WTC11 (cell line): ENCODE data around the gene IFNGR2. TPM values are rescaled to one million over a fixed set of nuclear protein-coding genes. Genes with fewer than 3 reads are reported as not detected.

ENCODE experiments used
- ATAC-seq: fragments of 200-7000 bp; cut with Tn5 transposase; 2 replicates; pipeline ENCODE4 v1.10.0; 2021; ENCODE audit warnings: mild to moderate bottlenecking, moderate library complexity
- CTCF ChIA-PET: fragments of 300-600 bp; sonication (Branson Sonifier 250); formaldehyde crosslinking; loops from one replicate; lab custom pipeline; 2021; ENCODE audit warnings: antibody characterized with exemption; lab: Charles Lee
- POLR2A ChIA-PET: fragments of 350-600 bp; sonication (Branson Sonifier 250); formaldehyde crosslinking; loops from one replicate; lab custom pipeline; 2021; ENCODE audit warnings: antibody characterized with exemption; lab: Charles Lee
- DNase-seq: peaks from one replicate; pipeline ENCODE4 v3.0.0; 2021; ENCODE audit warnings: low spot score
- H3K27ac Mint-ChIP-seq: 2 replicates; pipeline ENCODE4 v1.8.0; 2021; ENCODE audit warnings: mixed read lengths
- H3K27me3 Mint-ChIP-seq: 2 replicates; pipeline ENCODE4 v1.8.0; 2021; ENCODE audit warnings: low read depth, mild to moderate bottlenecking, moderate library complexity, mixed read lengths
- H3K36me3 Mint-ChIP-seq: 2 replicates; pipeline ENCODE4 v1.8.0; 2021; ENCODE audit warnings: mixed read lengths
- H3K4me1 Mint-ChIP-seq: 2 replicates; pipeline ENCODE4 v1.8.0; 2022; ENCODE audit warnings: mixed read lengths
- H3K4me3 Mint-ChIP-seq: 2 replicates; pipeline ENCODE4 v1.8.0; 2021; ENCODE audit warnings: mild to moderate bottlenecking, moderate library complexity, mixed read lengths
- H3K9me3 Mint-ChIP-seq: 2 replicates; pipeline ENCODE4 v1.8.0; 2021; ENCODE audit warnings: mixed read lengths
- ARID4B ChIP-seq: sonication (generic); formaldehyde crosslinking; IDR thresholded peaks from 2 replicates; pipeline ENCODE4 v1.8.0; 2023; ENCODE audit warnings: missing genetic modification reagents, mild to moderate bottlenecking, borderline replicate concordance
- E2F5 ChIP-seq: sonication (generic); formaldehyde crosslinking; IDR thresholded peaks from 2 replicates; pipeline ENCODE4 v1.8.1; 2022; ENCODE audit warnings: mild to moderate bottlenecking, moderate library complexity, missing genetic modification reagents
- FOXJ3 ChIP-seq: sonication (generic); formaldehyde crosslinking; IDR thresholded peaks from 2 replicates; pipeline ENCODE4 v1.9.0; 2021; ENCODE audit warnings: missing genetic modification reagents, mild to moderate bottlenecking, borderline replicate concordance
- FOXP4 ChIP-seq: sonication (generic); formaldehyde crosslinking; IDR thresholded peaks from 2 replicates; pipeline ENCODE4 v1.8.0; 2022; ENCODE audit warnings: mild to moderate bottlenecking, missing genetic modification reagents
- HMGXB4 ChIP-seq: sonication (generic); formaldehyde crosslinking; IDR thresholded peaks from 2 replicates; pipeline ENCODE4 v1.8.1; 2023; ENCODE audit warnings: mild to moderate bottlenecking, moderate library complexity, missing genetic modification reagents
- KAT7 ChIP-seq: sonication (generic); formaldehyde crosslinking; IDR thresholded peaks from 2 replicates; pipeline ENCODE4 v1.8.1; 2023; ENCODE audit warnings: missing genetic modification reagents, mild to moderate bottlenecking, borderline replicate concordance
- NFYB ChIP-seq: sonication (generic); formaldehyde crosslinking; conservative IDR thresholded peaks from 2 replicates; pipeline ENCODE4 v1.8.0; 2022; ENCODE audit warnings: low read depth, missing genetic modification reagents
- PREB ChIP-seq: sonication (generic); formaldehyde crosslinking; IDR thresholded peaks from 2 replicates; pipeline ENCODE4 v1.8.1; 2022; ENCODE audit warnings: mild to moderate bottlenecking, missing genetic modification reagents, moderate library complexity, borderline replicate concordance
- ZNF263 ChIP-seq: sonication (generic); formaldehyde crosslinking; IDR thresholded peaks from 2 replicates; pipeline ENCODE4 v1.8.1; 2022; ENCODE audit warnings: low read depth, mild to moderate bottlenecking, moderate library complexity, missing genetic modification reagents
- total RNA-seq: library from RNA; stranded (reverse); gene quantifications from 3 replicates; pipeline ENCODE4 v1.2.3, GENCODE V29; 2021
- TF ChIP-seq, protein P1 (sequence below): sonication (generic); formaldehyde crosslinking; IDR thresholded peaks from 2 replicates; pipeline ENCODE4 v1.8.0; 2022; ENCODE audit warnings: mild to moderate bottlenecking, missing genetic modification reagents
- TF ChIP-seq, protein P2 (sequence below): sonication (generic); formaldehyde crosslinking; IDR thresholded peaks from 2 replicates; pipeline ENCODE4 v1.8.1; 2023; ENCODE audit warnings: mild to moderate bottlenecking, missing genetic modification reagents, moderate library complexity
- TF ChIP-seq, protein P3 (sequence below): sonication (generic); formaldehyde crosslinking; IDR thresholded peaks from 2 replicates; pipeline ENCODE4 v1.8.1; 2022; ENCODE audit warnings: low read depth, missing genetic modification reagents, borderline replicate concordance

The IFNGR2 gene
- total RNA-seq, 1 experiment from 2014 or later = 34.1 TPM

DNA sequence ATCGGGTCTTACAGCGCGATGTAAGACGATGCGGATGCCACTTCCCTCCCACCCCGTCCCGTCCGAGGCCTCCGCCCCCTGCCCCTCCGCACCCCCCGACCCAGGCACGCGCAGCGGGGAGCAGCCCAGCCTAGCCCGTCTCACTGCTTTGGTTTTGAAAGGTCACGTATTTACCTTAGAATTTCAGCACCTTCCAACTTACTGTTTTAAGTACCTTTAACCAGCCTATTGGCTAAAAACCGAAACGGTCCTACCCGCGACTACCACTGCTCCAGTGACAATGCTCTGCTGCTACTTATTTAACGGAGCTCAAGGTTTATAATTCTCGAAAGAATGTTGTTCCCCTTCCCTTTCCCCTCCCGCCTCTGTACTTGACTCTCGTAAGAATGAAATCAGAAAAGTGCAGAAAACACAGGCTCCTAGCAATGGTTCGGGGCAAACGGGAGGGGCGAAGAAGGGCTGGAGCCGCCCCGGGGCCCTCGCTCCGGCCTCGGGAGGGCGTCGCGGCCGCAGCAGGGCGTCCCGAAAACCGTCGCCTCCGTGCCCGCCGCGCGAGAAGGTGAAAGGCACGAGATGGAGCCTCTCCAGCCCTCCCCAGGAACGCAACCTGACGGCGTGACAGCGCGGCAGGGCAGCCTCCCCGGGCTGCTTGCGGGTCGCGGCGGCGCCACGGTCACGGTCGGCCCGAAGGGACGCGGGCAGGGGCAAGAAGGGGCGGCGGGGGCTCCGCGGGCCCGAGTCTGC lies 75.9 kb downstream of the IFNGR2 start (continued):
- peak; percentile 53; the same call in 1 of the 2 replicates for TF ChIP-seq FOXP4
- no peak for TF ChIP-seq PREB (CRISPR knock-in tag)
- 0 out of 2 replicates have a peak, but pooled peaks have one; percentile 43 for TF ChIP-seq HMGXB4 (CRISPR knock-in tag)
- 0 out of 2 replicates have a peak, but pooled peaks have one; percentile 53 for TF ChIP-seq KAT7
- TF ChIP-seq E2F5 = peak; percentile 53; the same call in 1 of the 2 replicates
- 0 out of 2 replicates have a peak, but pooled peaks have one; percentile 23 for TF ChIP-seq ZNF263 (CRISPR knock-in tag)

- Mint-ChIP-seq H3K4me1 (peaks cover 6% of the 10 kb centered on the region), H3K9me3 (no peaks in the 10 kb centered on the region), H3K4me3 (peak within 1 kb of the TSS; percentile 82), H3K27me3 (peaks cover 8% of the 10 kb centered on the region), H3K36me3 (no peaks in the 10 kb centered on the region), H3K27ac (peak within 1 kb of the TSS; percentile 97)
- ChIA-PET CTCF (interaction anchor here (0.5 to 2.5 kb wide), 25 partner anchors 11 to 413 kb away, joined by 3 to 14 read pairs (median 3); partner anchors contain the start of genes DNAJC28 and GART), POLR2A (interaction anchor here (0.5 to 3.0 kb wide), 8 partner anchors 12 to 353 kb away, joined by 3 to 15 read pairs (median 4); partner anchors contain the start of gene DNAJC28)
- DNase-seq (peak; percentile 95), ATAC-seq (peak; percentile 94)
- TF ChIP-seq PREB (CRISPR knock-in tag) (no peak), ARID4B (CRISPR knock-in tag) (peak; percentile 67; the same call in 1 of the 2 replicates), ZNF263 (CRISPR knock-in tag) (0 out of 2 replicates have a peak, but pooled peaks have one; percentile 12), FOXJ3 (CRISPR knock-in tag) (no peak), NFYB (CRISPR knock-in tag) (0 out of 2 replicates have a peak, but pooled peaks have one; percentile 18), HMGXB4 (CRISPR knock-in tag) (peak; percentile 54; the same call in 1 of the 2 replicates)
- TF ChIP-seq, protein P1, sequence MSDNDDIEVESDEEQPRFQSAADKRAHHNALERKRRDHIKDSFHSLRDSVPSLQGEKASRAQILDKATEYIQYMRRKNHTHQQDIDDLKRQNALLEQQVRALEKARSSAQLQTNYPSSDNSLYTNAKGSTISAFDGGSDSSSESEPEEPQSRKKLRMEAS (CRISPR knock-in tag) = peak; percentile 68; the same call in 1 of the 2 replicates
- TF ChIP-seq, protein P2, sequence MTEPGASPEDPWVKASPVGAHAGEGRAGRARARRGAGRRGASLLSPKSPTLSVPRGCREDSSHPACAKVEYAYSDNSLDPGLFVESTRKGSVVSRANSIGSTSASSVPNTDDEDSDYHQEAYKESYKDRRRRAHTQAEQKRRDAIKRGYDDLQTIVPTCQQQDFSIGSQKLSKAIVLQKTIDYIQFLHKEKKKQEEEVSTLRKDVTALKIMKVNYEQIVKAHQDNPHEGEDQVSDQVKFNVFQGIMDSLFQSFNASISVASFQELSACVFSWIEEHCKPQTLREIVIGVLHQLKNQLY = no peak
- TF ChIP-seq, protein P3, sequence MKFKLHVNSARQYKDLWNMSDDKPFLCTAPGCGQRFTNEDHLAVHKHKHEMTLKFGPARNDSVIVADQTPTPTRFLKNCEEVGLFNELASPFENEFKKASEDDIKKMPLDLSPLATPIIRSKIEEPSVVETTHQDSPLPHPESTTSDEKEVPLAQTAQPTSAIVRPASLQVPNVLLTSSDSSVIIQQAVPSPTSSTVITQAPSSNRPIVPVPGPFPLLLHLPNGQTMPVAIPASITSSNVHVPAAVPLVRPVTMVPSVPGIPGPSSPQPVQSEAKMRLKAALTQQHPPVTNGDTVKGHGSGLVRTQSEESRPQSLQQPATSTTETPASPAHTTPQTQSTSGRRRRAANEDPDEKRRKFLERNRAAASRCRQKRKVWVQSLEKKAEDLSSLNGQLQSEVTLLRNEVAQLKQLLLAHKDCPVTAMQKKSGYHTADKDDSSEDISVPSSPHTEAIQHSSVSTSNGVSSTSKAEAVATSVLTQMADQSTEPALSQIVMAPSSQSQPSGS (CRISPR knock-in tag) = no peak
Observed at GRCh38 chr21:33479679-33480480, 76.7 kb downstream of the IFNGR2 start, which contains the start of gene TMEM50B. TSS of gene TMEM50B (minus strand) at chr21:33479974. CDS start at chr21:33468885, 11,089 bp downstream.
